GM12875 (cell line): Measurements from ENCODE around the gene MOV10L1.
"Not testable (repeated sequence)": the region's sequence is repeated elsewhere in the genome, so short reads cannot be mapped to it uniquely, and the experiment has no call there.

Experiments
- H3K4me3 ChIP-seq: one replicate; pipeline ENCODE4 v1.5.1; 2011; ENCODE audit warnings: low read depth, low read length, control low read depth
- TF ChIP-seq, protein P1 (sequence below): IDR thresholded peaks from 2 replicates; pipeline ENCODE4 v1.5.1; 2011; ENCODE audit warnings: low read depth, mild to moderate bottlenecking, control low read depth, inconsistent platforms, low read length, moderate library complexity, borderline replicate concordance; ENCODE audit not compliant: insufficient read depth

MOV10L1 gene

DNA sequence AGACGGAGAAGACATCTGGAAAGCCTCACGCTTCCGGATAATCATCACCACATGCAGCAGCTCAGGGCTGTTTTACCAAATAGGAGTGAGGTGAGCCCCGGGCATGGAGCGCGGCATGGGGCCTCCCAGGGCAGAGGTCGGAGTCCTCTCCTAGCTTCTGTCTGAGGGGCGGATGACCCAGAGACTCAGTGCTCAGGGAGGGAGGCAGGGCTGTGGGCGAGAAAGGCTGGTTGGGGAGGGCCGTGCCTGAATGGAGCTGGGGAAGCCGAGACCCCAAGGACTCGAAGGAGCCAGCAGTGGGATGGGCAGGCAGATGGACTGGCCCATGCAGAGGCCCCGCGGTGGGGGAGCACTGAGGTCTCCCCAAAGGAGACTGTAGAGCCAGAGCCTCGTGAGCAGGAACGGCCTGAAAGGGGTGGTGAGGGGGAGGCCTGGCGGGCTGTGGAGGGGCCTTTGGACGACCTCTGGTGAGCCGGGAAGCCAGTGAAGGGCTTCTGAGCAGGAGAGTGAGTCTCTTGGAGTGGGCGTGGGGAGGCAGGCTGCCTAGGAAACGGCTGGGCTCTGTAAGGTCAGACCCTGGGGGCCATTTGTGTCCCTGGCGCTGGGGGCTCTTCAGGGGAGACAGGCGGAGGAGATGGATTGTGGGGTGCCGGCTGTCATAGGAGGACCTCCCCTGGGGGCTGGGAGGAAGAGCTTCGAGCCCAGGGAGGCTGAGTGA, 56.1 kb downstream of the MOV10L1 start:
- TF ChIP-seq, protein P1, sequence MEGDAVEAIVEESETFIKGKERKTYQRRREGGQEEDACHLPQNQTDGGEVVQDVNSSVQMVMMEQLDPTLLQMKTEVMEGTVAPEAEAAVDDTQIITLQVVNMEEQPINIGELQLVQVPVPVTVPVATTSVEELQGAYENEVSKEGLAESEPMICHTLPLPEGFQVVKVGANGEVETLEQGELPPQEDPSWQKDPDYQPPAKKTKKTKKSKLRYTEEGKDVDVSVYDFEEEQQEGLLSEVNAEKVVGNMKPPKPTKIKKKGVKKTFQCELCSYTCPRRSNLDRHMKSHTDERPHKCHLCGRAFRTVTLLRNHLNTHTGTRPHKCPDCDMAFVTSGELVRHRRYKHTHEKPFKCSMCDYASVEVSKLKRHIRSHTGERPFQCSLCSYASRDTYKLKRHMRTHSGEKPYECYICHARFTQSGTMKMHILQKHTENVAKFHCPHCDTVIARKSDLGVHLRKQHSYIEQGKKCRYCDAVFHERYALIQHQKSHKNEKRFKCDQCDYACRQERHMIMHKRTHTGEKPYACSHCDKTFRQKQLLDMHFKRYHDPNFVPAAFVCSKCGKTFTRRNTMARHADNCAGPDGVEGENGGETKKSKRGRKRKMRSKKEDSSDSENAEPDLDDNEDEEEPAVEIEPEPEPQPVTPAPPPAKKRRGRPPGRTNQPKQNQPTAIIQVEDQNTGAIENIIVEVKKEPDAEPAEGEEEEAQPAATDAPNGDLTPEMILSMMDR = no peak
- no peak overlapping the region for H3K4me3 ChIP-seq

DNA sequence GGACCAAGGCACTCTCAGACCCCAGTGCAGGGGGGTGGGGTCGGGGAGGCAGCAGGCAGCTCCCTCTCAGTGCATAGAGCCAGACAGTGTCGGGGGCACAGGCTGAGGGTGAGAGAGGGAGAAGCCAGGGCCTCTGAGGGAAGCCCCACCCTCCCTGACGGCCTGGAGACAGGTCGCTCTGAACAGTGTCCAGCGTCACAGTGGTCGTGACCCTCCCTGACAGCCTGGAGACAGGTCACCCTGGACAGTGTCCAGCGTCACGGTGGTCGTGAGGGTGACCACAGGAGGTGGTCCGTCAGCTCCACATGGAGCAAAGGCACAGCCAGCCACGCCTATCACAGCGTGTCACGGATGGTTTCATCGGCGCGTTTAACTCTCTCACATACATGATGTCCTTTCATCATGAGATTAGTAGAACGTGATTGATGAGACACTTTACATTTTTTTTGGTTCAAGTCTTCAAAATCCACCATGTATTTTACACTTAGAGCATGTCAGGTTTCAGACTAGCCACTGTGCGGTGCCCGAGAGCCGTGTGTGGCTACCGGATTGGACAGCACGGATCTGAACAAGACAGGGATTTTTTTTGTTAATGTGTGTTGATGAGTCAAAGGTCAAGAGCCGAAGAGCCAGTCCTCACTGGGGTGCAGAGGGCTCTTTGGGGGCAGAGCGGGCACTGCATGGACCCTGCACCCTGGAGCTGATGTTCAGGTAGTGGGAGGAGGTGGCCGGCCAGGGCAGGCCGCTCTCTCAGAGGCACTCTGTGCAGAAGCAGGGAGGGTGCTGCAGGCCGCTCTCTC, 56.8 kb downstream of the MOV10L1 start:
- H3K4me3 ChIP-seq = no peak overlapping the region
- TF ChIP-seq, protein P1 = peak; percentile 54

DNA sequence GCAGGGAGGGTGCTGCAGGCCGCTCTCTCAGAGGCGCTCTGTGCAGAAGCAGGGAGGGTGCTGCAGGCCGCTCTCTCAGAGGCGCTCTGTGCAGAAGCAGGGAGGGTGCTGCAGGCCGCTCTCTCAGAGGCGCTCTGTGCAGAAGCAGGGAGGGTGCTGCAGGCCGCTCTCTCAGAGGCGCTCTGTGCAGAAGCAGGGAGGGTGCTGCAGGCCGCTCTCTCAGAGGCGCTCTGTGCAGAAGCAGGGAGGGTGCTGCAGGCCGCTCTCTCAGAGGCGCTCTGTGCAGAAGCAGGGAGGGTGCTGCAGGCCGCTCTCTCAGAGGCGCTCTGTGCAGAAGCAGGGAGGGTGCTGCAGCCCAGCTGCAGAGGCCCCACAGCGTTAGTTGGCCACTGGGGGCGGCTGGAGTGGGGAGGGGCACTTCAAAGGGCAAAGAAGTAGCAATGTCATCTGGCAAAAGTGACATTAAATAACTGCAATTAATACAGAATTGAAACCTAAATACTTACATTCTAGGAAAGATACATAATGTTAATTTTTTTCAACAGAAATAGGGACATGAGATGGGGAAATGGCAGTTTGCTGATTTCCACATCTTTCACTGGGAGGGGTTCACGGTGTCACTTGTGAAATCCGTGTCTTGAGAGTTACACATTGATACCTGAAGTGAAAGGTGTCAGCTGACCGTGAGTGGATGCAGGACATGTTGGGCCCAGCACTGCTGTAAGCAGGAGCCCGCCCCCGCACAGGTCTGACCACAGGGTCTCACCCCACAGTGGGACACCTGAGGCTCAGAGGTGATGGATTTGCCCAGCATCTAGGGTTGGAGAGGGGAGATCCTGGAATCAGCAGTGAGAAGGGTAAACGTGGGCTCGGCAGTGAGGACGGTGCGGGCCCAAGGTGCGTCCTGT, 57.7 kb downstream of the MOV10L1 start:
- H3K4me3 ChIP-seq = not testable (repeated sequence)

DNA sequence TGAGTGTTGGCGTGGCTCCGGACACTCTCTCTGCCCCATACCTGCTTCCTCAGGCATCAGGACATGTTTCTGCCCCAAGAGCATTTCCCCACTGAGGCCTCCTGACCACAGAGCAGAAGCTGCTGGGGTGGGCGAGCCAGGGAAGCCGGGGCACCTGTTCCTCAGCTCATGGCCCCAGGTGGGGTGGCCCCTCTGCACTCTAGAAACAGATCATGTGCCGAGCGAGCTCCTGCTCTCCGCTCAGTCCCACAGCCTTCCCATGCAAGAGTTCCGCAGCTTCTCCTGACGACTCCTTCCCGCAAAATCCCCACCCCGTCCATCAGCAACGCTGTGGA, 58.3 kb downstream of the MOV10L1 start:
- no peak overlapping the region for H3K4me3 ChIP-seq
- TF ChIP-seq, protein P1 = no peak

DNA sequence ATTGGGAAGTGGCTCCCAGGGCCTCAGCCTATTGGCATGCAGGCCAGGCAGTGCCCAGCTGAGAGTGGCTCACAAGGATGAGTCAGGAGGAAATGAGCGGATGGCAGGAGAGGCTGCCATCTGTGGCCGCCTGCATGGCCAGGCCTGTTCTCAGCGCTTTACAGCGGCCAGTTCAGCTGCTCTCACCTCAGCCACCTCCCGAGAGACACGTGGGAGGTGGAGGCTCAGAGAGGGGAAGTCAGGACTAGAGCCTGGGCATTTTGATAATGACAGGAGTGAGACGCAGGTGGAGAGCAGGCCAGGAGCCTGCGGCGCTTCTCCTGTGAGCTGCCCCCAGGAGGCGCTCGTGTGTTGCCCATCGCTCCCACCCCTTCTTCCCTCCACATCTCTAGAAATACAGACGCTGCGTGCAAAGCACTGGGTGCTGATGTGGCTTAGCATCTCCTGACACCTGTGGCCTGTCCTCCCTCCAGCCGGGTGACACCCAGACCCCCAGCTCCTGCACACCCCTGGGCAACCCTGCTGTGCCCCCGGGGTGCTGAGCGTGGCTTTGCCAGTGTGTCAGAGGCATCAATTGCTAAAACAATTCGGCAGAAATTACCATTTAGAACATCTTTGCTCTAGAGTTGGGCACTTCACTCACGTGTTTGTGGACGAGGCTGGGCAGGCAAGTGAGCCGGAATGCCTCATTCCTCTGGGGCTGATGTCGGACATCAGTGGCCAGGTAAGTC, 59.4 kb downstream of the MOV10L1 start:
- TF ChIP-seq, protein P1 = peak; percentile 98

DNA sequence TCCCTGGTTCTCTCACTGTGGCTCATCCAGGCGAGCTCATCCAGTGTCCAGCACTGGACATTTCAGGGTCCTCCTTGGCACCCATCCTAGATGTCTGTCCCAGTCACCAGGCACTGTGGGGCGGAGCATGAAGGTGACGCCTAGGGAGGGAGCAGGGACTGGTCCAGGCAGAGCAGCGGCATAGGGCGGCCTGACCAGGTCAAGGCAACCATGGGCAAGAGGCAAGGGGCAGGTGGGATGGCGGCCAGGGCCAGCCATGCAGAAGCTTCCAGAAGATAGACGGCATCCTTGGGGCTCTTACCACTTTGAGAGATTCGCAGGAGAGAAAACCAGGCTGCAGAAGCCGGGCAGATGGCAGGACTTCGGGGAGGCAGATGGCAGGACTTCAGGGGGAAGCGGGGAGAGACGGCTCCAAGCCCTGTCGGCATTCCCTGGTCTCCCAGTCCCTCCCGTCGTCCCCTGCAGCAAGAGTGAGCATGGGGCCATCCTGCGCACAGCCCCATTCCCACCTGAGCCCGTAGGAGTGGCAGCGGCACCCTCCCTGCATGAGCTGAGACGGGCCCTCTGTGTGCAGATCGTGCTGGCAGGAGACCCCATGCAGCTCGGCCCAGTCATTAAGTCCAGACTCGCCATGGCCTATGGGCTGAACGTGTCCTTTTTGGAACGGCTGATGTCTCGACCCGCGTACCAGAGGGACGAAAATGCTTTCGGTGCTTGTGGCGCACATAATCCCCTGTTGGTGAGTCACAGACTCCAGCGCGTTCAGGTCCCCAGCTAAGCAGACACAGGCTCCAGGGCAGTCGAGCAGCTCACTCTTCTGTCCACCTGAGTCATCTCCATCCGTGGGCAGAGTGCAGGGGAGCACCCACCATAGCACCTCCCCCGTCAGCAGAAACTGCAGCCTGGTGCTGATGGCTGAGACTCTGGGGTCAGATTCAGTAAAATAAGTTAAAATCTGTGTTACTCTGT, 60.6 kb downstream of the MOV10L1 start:
- TF ChIP-seq, protein P1 = no peak
- no peak overlapping the region for H3K4me3 ChIP-seq

More for the DNA sequence above, 59.4 kb downstream of the MOV10L1 start:
- H3K4me3 ChIP-seq = no peak overlapping the region
